Mucosa of descending colon (tissue), 3 donors: ENCODE measurements around the gene VAMP1. TPM values are rescaled to one million over a fixed set of nuclear protein-coding genes. Genes with fewer than 3 reads are reported as not detected.
A peak's percentile ranks its signal among the peaks of the same experiment; 100 is the strongest.
"Not testable (repeated sequence)": the region's sequence is repeated elsewhere in the genome, so short reads cannot be mapped to it uniquely, and the experiment has no call there.

Source experiments
- ATAC-seq: fragments of 200-7000 bp; cut with Tn5 transposase; one replicate; pipeline ENCODE4 v1.9.1; 2020; ENCODE audit warnings: mild to moderate bottlenecking, moderate library complexity
- DNase-seq, 3 donors: peaks; one replicate each; pipeline ENCODE4 v3.0.0-alpha.2; 2020
- H3K36me3 ChIP-seq: fragments of 200-600 bp; one replicate; pipeline ENCODE4 v1.8.0; 2021; ENCODE audit warnings: low read depth, mild to moderate bottlenecking
- H3K4me1 ChIP-seq: fragments of 200-600 bp; one replicate; pipeline ENCODE4 v1.8.0; 2021; ENCODE audit warnings: low read depth, mild to moderate bottlenecking
- H3K4me3 ChIP-seq: fragments of 200-600 bp; one replicate; pipeline ENCODE4 v1.8.0; 2021; ENCODE audit warnings: mild to moderate bottlenecking
- H3K9me3 ChIP-seq: fragments of 200-600 bp; one replicate; pipeline ENCODE4 v1.8.0; 2021; ENCODE audit warnings: mild to moderate bottlenecking
- CTCF ChIP-seq: fragments of 200-600 bp; IDR thresholded peaks from one replicate; pipeline ENCODE4 v1.8.0; 2022; ENCODE audit warnings: antibody characterized with exemption, mild to moderate bottlenecking
- intact Hi-C, 2 donors: fragments of 100-400 bp; cut with DNase I in 1 of 2; cut with micrococcal nuclease in 1 of 2; formaldehyde crosslinking; loops; one replicate each; pipeline versions ENCODE4 v1.11.0 to v1.11.1; 2022; cut with DNase I, micrococcal nuclease
- total RNA-seq, 3 donors: library from RNA; stranded (reverse); fragmentation: NEBNext Ultra II Directional in 2 of 3; extraction: Animal tissue kit (Norgen Biotek cat#: 25700) in 2 of 3; gene quantifications; one replicate each; pipeline versions ENCODE4 v1.2.1 to v1.2.4, GENCODE V29; 2021 to 2023
- donor health status: DM: no; HTN: no; CAD: no; lungs with moderate emphysema.
- donor health status: DM: no; HTN: no; CAD: no.
- donor health status: DM: no; HTN: yes; CAD: no.

VAMP1 gene
- total RNA-seq, 3 donors from 2014 or later, result 3.8 to 18.7 (median 8.6) TPM

- intact Hi-C loops, result loop anchor here in 1 of 2 donors (5.0 kb wide), 1 partner anchor 42 kb away; no protein-coding TSS in a partner anchor
- H3K36me3 ChIP-seq, result no peaks in the 10 kb centered on the region
- no peak overlapping the region for H3K4me3 ChIP-seq
- H3K4me1 ChIP-seq, result peaks cover 19% of the 10 kb centered on the region
- no peaks in the 10 kb centered on the region for H3K9me3 ChIP-seq
- DNase-seq (no peak), ATAC-seq (no peak)
- TF ChIP-seq CTCF, result no peak
Measured at GRCh38 chr12:6494968-6495367, 24.5 kb upstream of the VAMP1 start.

GRCh38 chr12:6494258-6494743 lies 23.8 kb upstream of the VAMP1 start:
- TF ChIP-seq CTCF, result no peak
- intact Hi-C loops, result loop anchor here in 1 of 2 donors (5.0 kb wide), 1 partner anchor 43 kb away; no protein-coding TSS in a partner anchor
- DNase-seq, result no peak
- H3K36me3 ChIP-seq, result no peaks in the 10 kb centered on the region
- H3K4me3 ChIP-seq, result peak overlapping the region; percentile 48
- no peaks in the 10 kb centered on the region for H3K9me3 ChIP-seq
- peak; percentile 47 for ATAC-seq
- peaks cover 19% of the 10 kb centered on the region for H3K4me1 ChIP-seq

- TF ChIP-seq CTCF, result peak; percentile 33
- H3K9me3 ChIP-seq, result no peaks in the 10 kb centered on the region
- H3K4me3 ChIP-seq, result peak within 1 kb of the TSS; percentile 48
- ATAC-seq, result peak; percentile 94
- H3K36me3 ChIP-seq, result no peaks in the 10 kb centered on the region
- H3K4me1 ChIP-seq, result peaks cover 19% of the 10 kb centered on the region
- intact Hi-C loops, result loop anchor here in 1 of 2 donors (5.0 kb wide), 1 partner anchor 44 kb away; no protein-coding TSS in a partner anchor
- peak; percentile 95 to 97 (median 96) for DNase-seq
Measured at GRCh38 chr12:6493497-6494257, 23.2 kb upstream of the VAMP1 start, which contains the start of gene NCAPD2. Gene NCAPD2 (plus strand): TSS chr12:6494102. CDS start chr12:6495099, 997 bp downstream.

GRCh38 chr12:6492838-6493496 lies 22.5 kb upstream of the VAMP1 start, which contains the start of gene MRPL51:
Gene MRPL51 (minus strand): TSS chr12:6493262. CDS start chr12:6493136, 126 bp downstream.
- H3K4me1 ChIP-seq, result peaks cover 19% of the 10 kb centered on the region
- intact Hi-C loops, result loop anchor here in 1 of 2 donors (5.0 kb wide), 1 partner anchor 44 kb away; no protein-coding TSS in a partner anchor
- peak; percentile 97 to 99 (median 97) for DNase-seq
- H3K36me3 ChIP-seq, result no peaks in the 10 kb centered on the region
- no peaks in the 10 kb centered on the region for H3K9me3 ChIP-seq
- ATAC-seq, result peak; percentile 94
- no peak for TF ChIP-seq CTCF
- H3K4me3 ChIP-seq, result peak within 1 kb of the TSS; percentile 48

- DNase-seq, H3K4me3 ChIP-seq, ATAC-seq: not testable (repeated sequence)
Measured at GRCh38 chr12:6490673-6491072, 20.2 kb upstream of the VAMP1 start.

More at GRCh38 chr12:6490673-6491072, 20.2 kb upstream of the VAMP1 start:
- peaks cover 18% of the 10 kb centered on the region for H3K4me1 ChIP-seq
- not testable (repeated sequence) for H3K36me3 ChIP-seq, H3K9me3 ChIP-seq
- intact Hi-C loops, result loop anchor here in 1 of 2 donors (5.0 kb wide), 1 partner anchor 47 kb away; no protein-coding TSS in a partner anchor
